Esophagus squamous epithelium (tissue), 5 donors: Measurements from ENCODE around the gene MCU. TPM values are rescaled to one million over a fixed set of nuclear protein-coding genes. Genes with fewer than 3 reads are reported as not detected.
"Not testable (repeated sequence)": the region's sequence is repeated elsewhere in the genome, so short reads cannot be mapped to it uniquely, and the experiment has no call there.

ENCODE experiments used
- DNase-seq: peaks from one replicate; lab custom pipeline; 2025; lab: John Stamatoyannopoulos, UW
- H3K27ac ChIP-seq, 4 donors: fragments of 200-600 bp; sonication (generic); one replicate each; pipeline ENCODE4 v1.5.1; 2016 to 2019; ENCODE audit warnings: mild to moderate bottlenecking in 1 of 4
- H3K27me3 ChIP-seq, 4 donors: fragments of 200-600 bp; sonication (generic); 1 replicate in 3 of 4; 2 replicates in 1 of 4; pipeline versions ENCODE4 v1.5.1 to v1.6.0; 2017 to 2021; ENCODE audit warnings: antibody characterized with exemption in 1 of 4
- H3K36me3 ChIP-seq, 3 donors: fragments of 200-600 bp; sonication (generic); one replicate each; pipeline ENCODE4 v1.5.1; 2016 to 2019
- H3K4me1 ChIP-seq, 3 donors: fragments of 200-600 bp; sonication (generic); one replicate each; pipeline ENCODE4 v1.5.1; 2017 to 2019
- H3K4me3 ChIP-seq, 4 donors: fragments of 200-600 bp; sonication (generic); 1 replicate in 3 of 4; 2 replicates in 1 of 4; pipeline ENCODE4 v1.5.1; 2016 to 2019; ENCODE audit warnings: mild to moderate bottlenecking in 2 of 4, moderate library complexity in 1 of 4
- H3K9me3 ChIP-seq, 3 donors: fragments of 200-600 bp; sonication (generic); one replicate each; pipeline ENCODE4 v1.5.1; 2016 to 2019
- POLR2A ChIP-seq, 4 donors: fragments of 450-650 bp; IDR thresholded peaks; one replicate each; pipeline ENCODE4 v1.6.1; 2017; ENCODE audit warnings: antibody characterized with exemption in 4 of 4, mild to moderate bottlenecking in 4 of 4, moderate library complexity in 3 of 4
- WGBS, 2 donors: methylation state at CpG; one replicate each; pipeline ENCODE4 v1.1.5; 2018; 5-methylcytosine and 5-hydroxymethylcytosine counted together
- intact Hi-C: fragments of 100-400 bp; cut with DNase I; formaldehyde crosslinking; loops from one replicate; pipeline ENCODE4 v1.15.0; 2022
- total RNA-seq, 4 donors: library from RNA; depleted of rRNA; stranded (reverse); fragments of >200 nt; gene quantifications; one replicate each; pipeline ENCODE4 v1.1.0, GENCODE V29; 2016
- TF ChIP-seq, protein P1 (sequence below), 6 experiments: fragments of 450-650 bp in 4 of 6; fragments of 200-600 bp in 2 of 6; sonication (generic) in 2 of 6; IDR thresholded peaks; one replicate each; pipeline ENCODE4 v1.5.1; 2016 to 2019; ENCODE audit warnings: antibody characterized with exemption in 6 of 6, mild to moderate bottlenecking in 4 of 6, moderate library complexity in 4 of 6
- donor health status: DM: yes; HTN: yes; CAD: no.

The MCU gene
- total RNA-seq, 4 donors from 2014 or later: 19.9 to 30.0 (median 23.4) TPM

DNA sequence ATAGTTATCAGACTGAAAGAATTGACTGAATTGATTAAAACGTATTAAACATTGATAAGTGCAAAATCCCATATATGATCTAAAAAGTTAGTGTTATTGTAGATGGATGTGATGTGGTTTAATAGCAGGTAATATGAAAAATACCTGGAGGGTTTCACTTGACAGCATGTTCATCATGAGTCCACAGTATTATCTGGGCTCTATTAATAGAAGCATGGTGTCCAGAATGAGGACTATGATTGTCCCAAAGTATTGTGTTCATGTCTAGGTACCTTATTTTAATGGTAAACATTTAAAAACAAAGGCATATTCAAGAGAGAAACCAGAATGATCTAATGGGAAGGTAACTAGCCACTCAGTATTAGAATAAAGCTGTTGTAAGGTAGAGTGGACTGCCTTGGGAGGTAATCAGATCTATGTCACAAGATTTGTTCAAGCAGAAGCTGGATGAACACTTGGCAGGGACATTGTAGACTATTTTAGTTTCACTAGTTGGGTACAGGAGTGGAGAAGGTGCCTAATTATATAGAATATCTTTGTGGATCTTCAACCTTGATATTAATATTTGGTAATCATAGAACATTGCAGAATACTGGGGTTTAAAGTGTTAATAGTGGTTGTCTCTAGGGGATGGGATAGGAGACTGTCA is 43.5 kb downstream of the MCU start:
- 91 to 93% methylated on average over 1 of the region's 1 CpG for WGBS, 2 donors
- H3K4me1 ChIP-seq: peaks cover 3 to 48% (median 14%) of the 10 kb centered on the region in 3 donors
- DNase-seq: no peak
- H3K9me3 ChIP-seq: no peaks in the 10 kb centered on the region
- TF ChIP-seq, protein P1, sequence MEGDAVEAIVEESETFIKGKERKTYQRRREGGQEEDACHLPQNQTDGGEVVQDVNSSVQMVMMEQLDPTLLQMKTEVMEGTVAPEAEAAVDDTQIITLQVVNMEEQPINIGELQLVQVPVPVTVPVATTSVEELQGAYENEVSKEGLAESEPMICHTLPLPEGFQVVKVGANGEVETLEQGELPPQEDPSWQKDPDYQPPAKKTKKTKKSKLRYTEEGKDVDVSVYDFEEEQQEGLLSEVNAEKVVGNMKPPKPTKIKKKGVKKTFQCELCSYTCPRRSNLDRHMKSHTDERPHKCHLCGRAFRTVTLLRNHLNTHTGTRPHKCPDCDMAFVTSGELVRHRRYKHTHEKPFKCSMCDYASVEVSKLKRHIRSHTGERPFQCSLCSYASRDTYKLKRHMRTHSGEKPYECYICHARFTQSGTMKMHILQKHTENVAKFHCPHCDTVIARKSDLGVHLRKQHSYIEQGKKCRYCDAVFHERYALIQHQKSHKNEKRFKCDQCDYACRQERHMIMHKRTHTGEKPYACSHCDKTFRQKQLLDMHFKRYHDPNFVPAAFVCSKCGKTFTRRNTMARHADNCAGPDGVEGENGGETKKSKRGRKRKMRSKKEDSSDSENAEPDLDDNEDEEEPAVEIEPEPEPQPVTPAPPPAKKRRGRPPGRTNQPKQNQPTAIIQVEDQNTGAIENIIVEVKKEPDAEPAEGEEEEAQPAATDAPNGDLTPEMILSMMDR (IDR thresholded peaks at IDR 0.05): no peak
- TF ChIP-seq POLR2A (IDR thresholded peaks at IDR 0.05): no peak
- H3K36me3 ChIP-seq: no peaks in the 10 kb centered on the region
- H3K27ac ChIP-seq: peak overlapping the region in 2 of 4 donors; percentile 42 to 65
- H3K27me3 ChIP-seq: no peaks in the 10 kb centered on the region
- intact Hi-C loops: no loop called here
- no peak overlapping the region for H3K4me3 ChIP-seq

- DNase-seq: no peak
- Histone ChIP-seq H3K27me3 (no peaks in the 10 kb centered on the region), H3K4me3 (peak overlapping the region in 1 of 4 donors; percentile 12), H3K36me3 (no peaks in the 10 kb centered on the region), H3K9me3 (no peaks in the 10 kb centered on the region), H3K4me1 (peaks cover 3 to 52% (median 16%) of the 10 kb centered on the region in 3 donors), H3K27ac (peak overlapping the region in 3 of 4 donors; percentile 57 to 70 (median 65))
- intact Hi-C loops: no loop called here
- 38 to 68% methylated on average over 1 of the region's 1 CpG for WGBS, 2 donors
- TF ChIP-seq POLR2A (IDR thresholded peaks at IDR 0.05): no peak
- TF ChIP-seq, protein P1 (IDR thresholded peaks at IDR 0.05): no peak
Observed at GRCh38 chr10:72736176-72736827, 44.4 kb downstream of the MCU start.

DNA sequence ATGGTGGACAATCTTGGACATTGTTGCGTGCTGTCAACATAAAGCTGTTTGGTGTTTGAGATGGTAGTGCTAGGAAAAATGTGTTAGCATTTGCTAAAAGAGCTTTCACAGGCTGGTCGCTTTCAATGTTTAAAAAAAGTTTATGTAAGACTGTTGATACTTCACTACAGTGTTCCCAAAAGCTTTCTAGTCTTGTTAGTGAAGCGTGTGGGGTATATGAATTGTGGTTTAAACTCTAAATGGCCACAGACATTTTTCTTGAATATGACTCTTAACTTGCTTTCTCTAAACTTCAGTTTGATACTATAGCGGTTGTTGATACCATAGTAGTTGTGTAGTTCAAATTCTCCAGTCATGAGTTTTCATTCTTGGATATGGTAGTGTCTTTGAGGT is 44.9 kb downstream of the MCU start:
- no peaks in the 10 kb centered on the region for H3K36me3 ChIP-seq
- H3K27me3 ChIP-seq: no peaks in the 10 kb centered on the region
- no peak overlapping the region for H3K4me3 ChIP-seq
- no peak for TF ChIP-seq POLR2A (IDR thresholded peaks at IDR 0.05)
- TF ChIP-seq, protein P1 (IDR thresholded peaks at IDR 0.05): no peak
- no peak for DNase-seq
- intact Hi-C loops: no loop called here
- H3K9me3 ChIP-seq: no peaks in the 10 kb centered on the region
- peak overlapping the region in 3 of 4 donors; percentile 57 to 70 (median 65) for H3K27ac ChIP-seq
- WGBS, 2 donors: 77 to 84% methylated on average over 4 of the region's 4 CpGs
- H3K4me1 ChIP-seq: peaks cover 3 to 52% (median 16%) of the 10 kb centered on the region in 3 donors

- H3K36me3 ChIP-seq, intact Hi-C loops, H3K27me3 ChIP-seq, H3K4me3 ChIP-seq, DNase-seq, H3K9me3 ChIP-seq: not testable (repeated sequence)
- 88 to 98% methylated on average over 6 of the region's 6 CpGs for WGBS, 2 donors
- peak overlapping the region in 2 of 4 donors; percentile 38 to 65 for H3K27ac ChIP-seq
- H3K4me1 ChIP-seq: peaks cover 3 to 52% (median 16%) of the 10 kb centered on the region in 3 donors
Observed at GRCh38 chr10:72737357-72737756, 45.4 kb downstream of the MCU start.

DNA sequence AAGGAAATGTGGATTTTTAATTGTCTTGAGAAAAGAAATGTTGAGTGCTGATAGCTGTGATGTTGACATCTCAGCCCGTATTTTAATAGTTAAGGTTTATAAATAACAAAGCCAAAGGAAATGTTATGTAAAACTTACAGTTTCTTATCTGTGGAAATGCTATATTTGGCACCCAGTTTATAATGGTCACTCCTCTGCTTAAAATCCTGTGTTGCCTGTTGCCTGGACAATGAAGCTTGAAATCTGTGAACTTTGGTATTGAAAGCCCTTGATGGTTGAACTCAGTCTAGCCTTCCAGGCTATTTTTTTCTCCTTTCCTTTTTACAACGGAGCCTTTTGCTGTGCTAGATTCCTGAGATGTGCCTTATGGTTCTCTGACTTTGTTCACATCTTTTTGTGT is 46.5 kb downstream of the MCU start:
- 40 to 52% methylated on average over 2 of the region's 2 CpGs for WGBS, 2 donors
- no peak overlapping the region for H3K4me3 ChIP-seq
- DNase-seq: no peak
- H3K9me3 ChIP-seq: no peaks in the 10 kb centered on the region
- peak overlapping the region in 3 of 4 donors; percentile 7 to 40 (median 38) for H3K27ac ChIP-seq
- no peak for TF ChIP-seq POLR2A (IDR thresholded peaks at IDR 0.05)
- TF ChIP-seq, protein P1 (IDR thresholded peaks at IDR 0.05): no peak
- no peaks in the 10 kb centered on the region for H3K36me3 ChIP-seq
- intact Hi-C loops: no loop called here
- no peaks in the 10 kb centered on the region for H3K27me3 ChIP-seq
- H3K4me1 ChIP-seq: peaks cover 3 to 52% (median 16%) of the 10 kb centered on the region in 3 donors
